Testis (tissue), 3 donors: ENCODE data around the gene SLIT3. TPM values are rescaled to one million over a fixed set of nuclear protein-coding genes. Genes with fewer than 3 reads are reported as not detected.

Experiments
- DNase-seq: peaks from one replicate; pipeline ENCODE4 v3.0.0-alpha.2; 2019
- H3K27ac ChIP-seq, 2 donors: fragments of 200-600 bp; sonication (generic); one replicate each; pipeline ENCODE4 v1.5.1; 2019
- H3K27me3 ChIP-seq: fragments of 200-600 bp; sonication (generic); one replicate; pipeline ENCODE4 v1.5.1; 2019
- H3K36me3 ChIP-seq: fragments of 200-600 bp; sonication (generic); one replicate; pipeline ENCODE4 v1.5.1; 2017; ENCODE audit warnings: low read depth; ENCODE audit errors: missing control alignments
- H3K4me1 ChIP-seq: fragments of 200-600 bp; sonication (generic); one replicate; pipeline ENCODE4 v1.5.1; 2019
- H3K4me3 ChIP-seq, 2 donors: fragments of 200-600 bp; sonication (generic); one replicate each; pipeline ENCODE4 v1.5.1; 2017 to 2019
- H3K9me3 ChIP-seq: fragments of 200-600 bp; sonication (generic); one replicate; pipeline ENCODE4 v1.5.1; 2017
- CTCF ChIP-seq, 3 experiments: fragments of 450-650 bp in 2 of 3; fragments of 200-600 bp in 1 of 3; sonication (generic) in 1 of 3; IDR thresholded peaks; one replicate each; pipeline ENCODE4 v1.5.1; 2016 to 2019; ENCODE audit warnings: antibody characterized with exemption in 3 of 3, mild to moderate bottlenecking in 2 of 3, moderate library complexity in 1 of 3
- POLR2A ChIP-seq: fragments of 450-650 bp; IDR thresholded peaks from one replicate; pipeline ENCODE4 v1.6.1; 2017; ENCODE audit warnings: antibody characterized with exemption, mild to moderate bottlenecking, moderate library complexity
- WGBS, 2 donors: methylation state at CpG; one replicate each; pipeline ENCODE4 v1.1.5; 2018; 5-methylcytosine and 5-hydroxymethylcytosine counted together
- intact Hi-C: fragments of 100-400 bp; cut with DNase I; formaldehyde crosslinking; loops from one replicate; pipeline ENCODE4 v1.15.1; 2023; ENCODE audit warnings: low total_unique reads
- polyA plus RNA-seq: library from polyadenylated mRNA; stranded (reverse); fragments of 350-450 nt; fragmentation: Illumina TruSeq; extraction: RNeasy Lipid Tissue Mini Kit (QIAGEN cat#74804); gene quantifications from one replicate; pipeline ENCODE4 v1.2.3, GENCODE V29; 2014; ENCODE audit warnings: low read depth, low replicate concordance; ENCODE audit not compliant: insufficient read depth
- total RNA-seq, 2 donors: library from RNA; depleted of rRNA; stranded (reverse); fragments of >200 nt; gene quantifications; one replicate each; pipeline ENCODE4 v1.2.3, GENCODE V29; 2016

Gene SLIT3
- total and polyA plus RNA-seq, 3 donors from 2014 or later, result 4.8 to 23.2 (median 7.8) TPM

GRCh38 chr5:168941901-168942300 lies 359.0 kb downstream of the SLIT3 start:
- H3K4me1 ChIP-seq, result no peaks in the 10 kb centered on the region
- no peak overlapping the region for H3K27ac ChIP-seq
- no peaks in the 10 kb centered on the region for H3K27me3 ChIP-seq
- WGBS, 2 donors, result 57 to 85% methylated on average over 1 to 2 of the region's 2 CpGs
- H3K4me3 ChIP-seq, result no peak overlapping the region
- no peak for TF ChIP-seq CTCF (IDR thresholded peaks at IDR 0.05)
- TF ChIP-seq POLR2A, result no peak
- intact Hi-C loops, result no loop called here
- H3K36me3 ChIP-seq, result no peaks in the 10 kb centered on the region
- H3K9me3 ChIP-seq, result no peaks in the 10 kb centered on the region
- peak; percentile 51 for DNase-seq

GRCh38 chr5:168940712-168941111 lies 360.2 kb downstream of the SLIT3 start:
- H3K9me3 ChIP-seq, result no peaks in the 10 kb centered on the region
- no peak for DNase-seq
- intact Hi-C loops, result no loop called here
- no peaks in the 10 kb centered on the region for H3K4me1 ChIP-seq
- 73 to 74% methylated on average over 4 of the region's 4 CpGs for WGBS, 2 donors
- H3K36me3 ChIP-seq, result no peaks in the 10 kb centered on the region
- H3K27me3 ChIP-seq, result no peaks in the 10 kb centered on the region
- no peak overlapping the region for H3K4me3 ChIP-seq
- no peak overlapping the region for H3K27ac ChIP-seq
- no peak for TF ChIP-seq CTCF (IDR thresholded peaks at IDR 0.05)
- no peak for TF ChIP-seq POLR2A

GRCh38 chr5:168939887-168940544 lies 360.9 kb downstream of the SLIT3 start:
- no peaks in the 10 kb centered on the region for H3K36me3 ChIP-seq
- DNase-seq, result no peak
- H3K4me3 ChIP-seq, result no peak overlapping the region
- intact Hi-C loops, result no loop called here
- H3K9me3 ChIP-seq, result no peaks in the 10 kb centered on the region
- no peak for TF ChIP-seq POLR2A
- TF ChIP-seq CTCF (IDR thresholded peaks at IDR 0.05), result no peak
- no peaks in the 10 kb centered on the region for H3K4me1 ChIP-seq
- H3K27ac ChIP-seq, result no peak overlapping the region
- no peaks in the 10 kb centered on the region for H3K27me3 ChIP-seq
- WGBS, 2 donors, result 72 to 80% methylated on average over 5 of the region's 5 CpGs

- intact Hi-C loops, result no loop called here
- no peak overlapping the region for H3K4me3 ChIP-seq
- no peaks in the 10 kb centered on the region for H3K27me3 ChIP-seq
- no peaks in the 10 kb centered on the region for H3K4me1 ChIP-seq
- no peaks in the 10 kb centered on the region for H3K36me3 ChIP-seq
- DNase-seq, result no peak
- H3K9me3 ChIP-seq, result no peaks in the 10 kb centered on the region
- WGBS, 2 donors, result 90 to 91% methylated on average over 9 of the region's 9 CpGs
- TF ChIP-seq POLR2A, result no peak
- TF ChIP-seq CTCF (IDR thresholded peaks at IDR 0.05), result no peak
- no peak overlapping the region for H3K27ac ChIP-seq
Measured at GRCh38 chr5:168939156-168939800, 361.7 kb downstream of the SLIT3 start.

DNA sequence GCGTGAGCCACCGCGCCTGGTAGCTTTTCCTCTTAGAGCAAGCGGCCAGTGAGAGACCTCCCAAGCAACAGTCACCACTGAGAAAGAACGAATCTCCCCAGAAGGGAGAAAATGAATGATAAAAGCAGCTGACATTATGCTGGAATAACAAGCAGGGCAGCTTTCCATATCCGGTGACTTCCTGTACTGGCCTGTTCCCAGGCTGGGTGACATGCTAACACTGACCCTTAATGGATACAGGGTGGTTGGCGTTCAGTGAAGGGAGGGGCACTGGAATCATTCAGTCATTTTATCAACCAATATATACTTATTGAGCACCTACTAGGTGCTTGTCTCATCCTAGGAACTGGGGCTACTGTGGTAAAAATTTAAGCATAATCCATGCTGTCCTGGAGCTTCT lies 364.4 kb downstream of the SLIT3 start:
- intact Hi-C loops, result no loop called here
- WGBS, 2 donors, result 88 to 89% methylated on average over 7 of the region's 7 CpGs
- Histone ChIP-seq H3K4me1 (no peaks in the 10 kb centered on the region), H3K27ac (no peak overlapping the region), H3K9me3 (no peaks in the 10 kb centered on the region), H3K36me3 (no peaks in the 10 kb centered on the region), H3K4me3 (no peak overlapping the region), H3K27me3 (no peaks in the 10 kb centered on the region)
- no peak for DNase-seq
- TF ChIP-seq CTCF (IDR thresholded peaks at IDR 0.05) (no peak), POLR2A (no peak)
